Left ventricle myocardium superior (tissue), 1 donor: Measurements from ENCODE around the gene IDUA. TPM values are rescaled to one million over a fixed set of nuclear protein-coding genes. Genes with fewer than 3 reads are reported as not detected.

ENCODE experiments used
- ATAC-seq: fragments of 200-7000 bp; cut with Tn5 transposase; one replicate; pipeline ENCODE4 v1.9.1; 2020; ENCODE audit warnings: mild to moderate bottlenecking, moderate library complexity
- DNase-seq: peaks from one replicate; pipeline ENCODE4 v3.0.0-alpha.2; 2020
- intact Hi-C: fragments of 100-400 bp; cut with micrococcal nuclease; formaldehyde crosslinking; loops from one replicate; pipeline ENCODE4 v1.11.0; 2022
- total RNA-seq: library from RNA; stranded (reverse); fragmentation: NEBNext Ultra II Directional; extraction: Animal tissue kit (Norgen Biotek cat#: 25700); gene quantifications from one replicate; pipeline ENCODE4 v1.2.1, GENCODE V29; 2021
- donor health status: DM: no; HTN: yes; CAD: no; lungs with severe emphysema.

The IDUA gene
- total RNA-seq, 1 donor from 2014 or later = 8.7 TPM

DNA sequence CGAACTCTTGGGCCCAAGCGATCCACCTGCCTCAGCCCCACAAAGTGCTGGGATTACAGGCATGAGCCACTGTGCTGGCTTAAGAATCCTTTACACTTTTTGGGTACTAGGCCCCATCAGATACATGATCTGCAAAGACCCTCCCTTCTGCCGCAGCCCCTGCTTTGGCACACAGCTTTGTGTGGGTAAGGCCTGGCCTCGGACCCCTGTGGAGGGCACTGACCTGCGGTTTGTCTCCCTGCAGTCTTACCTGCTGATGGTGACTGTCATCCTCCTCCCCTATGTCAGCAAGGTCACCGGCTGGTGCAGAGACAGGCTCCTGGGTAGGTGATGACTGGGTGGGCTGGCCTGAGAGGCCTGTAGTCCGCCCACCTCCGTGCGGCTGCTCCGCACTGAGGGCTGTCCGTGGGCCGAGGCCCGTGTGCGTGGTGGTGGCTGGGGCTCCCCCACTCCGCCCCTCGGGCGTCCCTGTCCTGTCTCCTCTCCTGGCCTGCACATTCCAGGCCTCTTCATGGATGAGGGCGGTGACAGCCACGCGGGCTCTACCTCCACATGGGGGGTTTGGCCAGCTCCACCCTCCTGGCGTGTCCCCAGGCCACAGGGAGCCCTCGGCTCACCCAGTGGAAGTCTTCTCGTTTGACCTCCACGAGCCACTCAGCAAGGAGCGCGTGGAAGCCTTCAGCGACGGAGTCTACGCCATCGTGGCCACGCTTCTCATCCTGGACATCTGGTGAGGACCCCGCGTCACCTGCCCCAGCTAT is 31.5 kb upstream of the IDUA start:
- intact Hi-C loops = no loop called here
- DNase-seq = no peak
- ATAC-seq = no peak

GRCh38 chr4:955931-956381 is 30.9 kb upstream of the IDUA start:
- DNase-seq = no peak
- intact Hi-C loops = no loop called here
- ATAC-seq = no peak

DNA sequence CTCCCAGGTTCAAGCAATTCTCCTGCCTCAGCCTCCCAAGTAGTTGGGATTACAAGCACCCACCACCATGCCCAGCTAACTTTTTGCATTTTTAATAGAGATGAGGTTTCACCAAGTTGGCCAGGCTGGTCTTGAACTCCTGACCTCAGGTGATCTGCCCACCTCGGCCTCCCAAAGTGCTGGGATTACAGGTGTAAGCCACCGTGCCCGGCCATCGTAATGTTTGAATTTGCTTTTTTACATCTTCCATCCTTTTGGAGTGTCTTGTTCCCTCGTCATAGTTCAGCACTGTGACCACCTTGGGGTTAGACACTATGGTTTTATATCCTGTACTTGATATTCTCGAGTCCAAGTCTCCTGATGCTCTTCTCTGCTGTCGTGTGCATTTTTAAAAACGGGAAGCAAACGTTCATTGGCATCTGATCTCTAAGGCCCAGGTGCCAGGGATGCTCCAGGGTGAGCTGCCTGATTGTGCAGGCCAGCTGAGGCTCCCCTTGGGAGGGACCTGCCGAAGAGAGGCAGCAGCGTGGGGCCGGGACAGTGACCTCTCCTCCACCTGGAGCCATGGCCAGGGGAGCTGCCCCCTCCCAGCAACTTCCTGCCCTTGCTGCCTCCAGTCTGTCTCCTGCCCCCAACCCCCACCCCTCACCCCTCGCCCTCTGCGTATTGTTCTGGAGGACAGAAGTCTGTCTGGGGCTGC is 30.2 kb upstream of the IDUA start:
- intact Hi-C loops = no loop called here
- ATAC-seq (no peak), DNase-seq (no peak)

GRCh38 chr4:957231-957580 is 29.6 kb upstream of the IDUA start:
- intact Hi-C loops = no loop called here
- no peak for DNase-seq
- no peak for ATAC-seq

DNA sequence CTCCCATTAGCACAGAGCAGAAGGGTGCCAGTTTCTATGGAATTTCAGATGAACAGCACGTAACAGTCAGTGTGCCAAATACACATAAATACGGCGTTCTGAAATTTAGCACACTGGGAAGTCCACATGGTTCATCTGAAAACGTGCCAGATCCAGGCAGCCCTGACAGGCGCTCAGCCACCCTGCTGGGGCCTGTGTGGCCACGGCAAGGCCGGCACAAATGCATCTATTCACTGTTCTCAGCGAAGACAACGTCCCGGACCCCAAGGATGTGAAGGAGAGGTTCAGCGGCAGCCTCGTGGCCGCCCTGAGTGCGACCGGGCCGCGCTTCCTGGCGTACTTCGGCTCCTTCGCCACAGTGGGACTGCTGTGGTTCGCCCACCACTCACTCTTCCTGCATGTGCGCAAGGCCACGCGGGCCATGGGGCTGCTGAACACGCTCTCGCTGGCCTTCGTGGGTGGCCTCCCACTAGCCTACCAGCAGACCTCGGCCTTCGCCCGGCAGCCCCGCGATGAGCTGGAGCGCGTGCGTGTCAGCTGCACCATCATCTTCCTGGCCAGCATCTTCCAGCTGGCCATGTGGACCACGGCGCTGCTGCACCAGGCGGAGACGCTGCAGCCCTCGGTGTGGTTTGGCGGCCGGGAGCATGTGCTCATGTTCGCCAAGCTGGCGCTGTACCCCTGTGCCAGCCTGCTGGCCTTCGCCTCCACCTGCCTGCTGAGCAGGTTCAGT is 29.1 kb upstream of the IDUA start:
- intact Hi-C loops = no loop called here
- DNase-seq (peak; percentile 36), ATAC-seq (no peak)

DNA sequence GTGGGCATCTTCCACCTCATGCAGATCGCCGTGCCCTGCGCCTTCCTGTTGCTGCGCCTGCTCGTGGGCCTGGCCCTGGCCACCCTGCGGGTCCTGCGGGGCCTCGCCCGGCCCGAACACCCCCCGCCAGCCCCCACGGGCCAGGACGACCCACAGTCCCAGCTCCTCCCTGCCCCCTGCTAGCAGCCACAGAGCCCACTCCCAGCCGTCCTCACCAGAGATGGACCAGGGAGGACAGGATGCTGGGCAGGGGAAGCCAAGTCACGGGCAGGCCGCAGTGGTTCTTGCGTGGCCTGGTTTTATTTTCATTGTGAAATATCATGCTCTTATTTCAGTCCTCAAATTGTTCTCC is 28.6 kb upstream of the IDUA start:
- DNase-seq (no peak), ATAC-seq (peak; percentile 5)
- intact Hi-C loops = no loop called here

DNA sequence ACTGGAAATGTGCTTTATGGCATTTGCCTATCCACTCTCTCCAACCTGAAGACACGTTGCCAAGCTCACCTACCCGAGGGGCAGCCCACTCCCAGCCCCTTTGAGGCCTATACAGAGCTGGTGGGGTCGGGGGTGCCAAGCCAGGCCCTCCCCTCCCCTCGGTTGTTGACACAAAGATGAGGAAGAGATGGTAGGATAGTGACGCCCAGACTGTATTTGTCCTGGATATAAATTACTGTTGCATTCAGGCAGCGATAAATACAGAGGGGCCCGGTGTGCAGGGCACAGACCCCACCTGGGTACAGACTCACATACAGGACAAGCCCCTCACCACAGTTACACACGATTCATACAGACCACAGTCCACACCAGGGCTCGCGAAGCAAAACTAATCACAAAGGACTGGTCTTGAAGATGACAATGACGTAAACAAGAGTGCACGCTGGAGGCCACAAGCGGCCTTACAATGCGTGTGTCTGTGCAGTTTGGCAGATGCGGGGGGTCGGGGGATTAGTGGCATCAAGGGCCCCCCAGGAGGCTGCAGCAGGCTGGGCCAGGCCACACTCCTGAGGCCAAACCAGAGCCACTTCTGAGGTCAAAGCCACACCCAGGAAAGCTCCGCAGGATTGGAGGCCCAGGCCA is 28.0 kb upstream of the IDUA start:
- ATAC-seq = no peak
- intact Hi-C loops = no loop called here
- no peak for DNase-seq

DNA sequence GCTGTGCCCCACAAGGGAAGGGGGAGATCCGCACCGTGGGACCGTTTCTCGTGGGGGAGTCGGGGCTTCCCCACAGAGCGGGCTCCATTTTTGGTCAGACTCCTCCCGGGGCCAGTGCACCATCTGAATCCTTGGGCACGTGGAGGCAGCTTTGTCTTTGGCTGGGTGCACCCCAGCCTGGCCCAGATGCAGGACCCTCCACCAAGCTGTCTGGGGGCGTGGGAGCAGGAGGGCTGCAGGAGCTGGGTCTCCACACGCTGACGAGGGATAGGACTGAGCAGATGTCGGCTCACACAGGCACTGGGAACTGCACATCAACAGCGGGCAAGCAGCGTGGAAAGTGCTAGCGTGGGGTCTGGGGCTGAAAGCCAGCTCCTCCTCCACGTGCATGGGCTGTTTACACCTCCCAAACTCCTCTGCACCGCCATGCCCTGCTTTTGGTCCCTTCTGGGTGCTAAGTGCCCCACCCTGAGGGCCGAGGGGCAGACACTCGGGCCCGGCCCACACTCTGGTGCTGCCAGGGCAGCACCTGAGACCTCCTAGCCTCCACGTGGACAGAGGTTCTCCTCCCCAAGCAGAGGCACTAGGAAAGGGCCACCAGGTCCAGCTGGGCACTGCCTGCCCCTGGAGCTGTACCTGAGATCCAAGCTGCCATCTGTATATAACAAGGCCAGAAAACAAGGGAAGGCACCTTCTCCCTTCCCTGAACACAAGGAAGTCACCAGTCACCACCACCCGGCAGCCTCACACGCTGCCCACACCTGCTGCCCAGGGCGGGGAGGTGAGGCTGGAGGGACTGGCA is 27.3 kb upstream of the IDUA start:
- ATAC-seq = no peak
- no peak for DNase-seq
- intact Hi-C loops = no loop called here

- no peak for ATAC-seq
- intact Hi-C loops = no loop called here
Measured at GRCh38 chr4:960140-960635, 26.7 kb upstream of the IDUA start.

DNA sequence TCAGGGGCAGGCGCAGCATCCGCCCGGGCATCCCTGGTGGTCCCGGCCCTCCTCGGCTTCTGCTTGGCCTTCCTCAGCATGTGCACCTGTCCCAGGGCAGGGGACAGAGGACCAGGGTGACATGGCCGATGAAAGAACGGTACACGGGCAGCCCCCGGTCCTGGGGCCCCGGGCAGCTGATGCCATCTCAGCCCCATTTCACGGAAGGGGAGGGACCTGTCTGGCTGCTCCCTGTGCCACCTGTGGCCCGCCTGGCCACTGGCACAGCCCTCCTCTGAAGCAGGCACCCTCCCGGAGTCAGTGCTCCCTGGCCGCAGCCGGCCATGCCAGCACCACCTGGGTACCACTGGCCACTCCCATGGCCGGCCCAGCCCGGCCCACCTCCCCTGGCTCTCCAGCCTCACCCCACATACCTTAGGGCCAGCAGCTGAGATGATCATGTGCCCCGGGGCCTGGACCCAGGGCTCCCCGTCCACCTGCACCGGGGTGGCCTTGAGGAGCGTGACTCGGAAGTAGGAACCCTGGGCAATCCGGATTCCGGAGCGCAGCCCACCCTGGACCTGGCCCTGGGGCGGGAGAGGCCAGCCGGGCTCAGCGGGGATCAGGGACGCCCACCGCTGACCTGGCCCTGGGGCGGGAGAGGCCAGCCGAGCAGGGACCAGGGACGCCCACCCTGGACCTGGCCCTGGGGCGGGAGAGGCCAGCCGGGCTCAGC is 26.1 kb upstream of the IDUA start:
- intact Hi-C loops = no loop called here
- no peak for ATAC-seq
- no peak for DNase-seq

More at GRCh38 chr4:960140-960635, 26.7 kb upstream of the IDUA start:
- DNase-seq = no peak

- DNase-seq = no peak
- no peak for ATAC-seq
- intact Hi-C loops = no loop called here
Measured at GRCh38 chr4:961351-962230, 25.3 kb upstream of the IDUA start.

DNA sequence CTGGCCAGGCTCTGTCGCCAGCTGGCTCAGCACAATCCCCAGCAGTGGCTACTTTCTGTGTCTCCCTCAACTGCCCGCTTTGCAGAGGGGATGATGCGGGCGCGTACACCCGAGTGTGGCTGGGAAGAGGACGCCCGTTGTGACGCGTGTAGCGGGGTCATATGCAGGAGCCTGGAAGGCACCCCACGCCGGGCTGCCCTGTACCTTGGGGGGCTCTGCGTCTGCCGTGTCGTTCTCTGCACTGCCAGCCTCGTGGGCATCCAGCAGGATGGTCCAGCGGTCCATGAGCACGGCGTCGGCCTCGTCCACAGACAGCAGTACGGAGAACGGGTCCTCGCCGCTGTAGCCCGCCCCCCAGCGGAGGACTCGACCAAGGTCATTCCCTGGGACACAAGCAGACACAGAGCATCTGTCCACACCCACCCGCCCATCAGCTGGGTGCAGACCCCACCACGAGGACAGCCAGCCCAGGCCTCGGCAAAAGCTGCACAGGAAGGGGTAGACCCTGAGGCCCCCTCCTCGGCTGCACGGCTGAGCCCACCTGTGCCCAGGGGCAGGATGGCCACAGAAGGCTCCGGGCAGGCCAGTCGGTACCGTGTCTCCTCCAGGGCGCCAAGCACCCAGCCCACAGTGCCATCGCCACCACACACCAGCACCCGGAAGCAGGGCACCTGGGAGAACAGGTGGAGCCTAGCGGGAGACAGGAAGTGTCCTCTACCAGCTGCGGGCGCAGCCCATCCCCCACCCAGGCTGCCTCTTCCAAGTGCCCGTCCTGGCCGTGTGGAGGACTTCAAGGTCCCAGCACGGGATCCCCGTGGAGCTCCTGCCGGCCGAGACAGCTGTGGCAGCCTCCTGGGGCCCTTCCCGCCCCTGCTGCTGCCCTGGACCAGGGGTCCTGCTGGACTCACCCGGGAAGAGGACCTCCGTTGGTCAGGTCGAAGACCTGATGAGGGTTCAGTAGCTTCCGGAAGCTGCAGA is 24.3 kb upstream of the IDUA start:
- peak; percentile 28 for DNase-seq
- intact Hi-C loops = no loop called here
- no peak for ATAC-seq

DNA sequence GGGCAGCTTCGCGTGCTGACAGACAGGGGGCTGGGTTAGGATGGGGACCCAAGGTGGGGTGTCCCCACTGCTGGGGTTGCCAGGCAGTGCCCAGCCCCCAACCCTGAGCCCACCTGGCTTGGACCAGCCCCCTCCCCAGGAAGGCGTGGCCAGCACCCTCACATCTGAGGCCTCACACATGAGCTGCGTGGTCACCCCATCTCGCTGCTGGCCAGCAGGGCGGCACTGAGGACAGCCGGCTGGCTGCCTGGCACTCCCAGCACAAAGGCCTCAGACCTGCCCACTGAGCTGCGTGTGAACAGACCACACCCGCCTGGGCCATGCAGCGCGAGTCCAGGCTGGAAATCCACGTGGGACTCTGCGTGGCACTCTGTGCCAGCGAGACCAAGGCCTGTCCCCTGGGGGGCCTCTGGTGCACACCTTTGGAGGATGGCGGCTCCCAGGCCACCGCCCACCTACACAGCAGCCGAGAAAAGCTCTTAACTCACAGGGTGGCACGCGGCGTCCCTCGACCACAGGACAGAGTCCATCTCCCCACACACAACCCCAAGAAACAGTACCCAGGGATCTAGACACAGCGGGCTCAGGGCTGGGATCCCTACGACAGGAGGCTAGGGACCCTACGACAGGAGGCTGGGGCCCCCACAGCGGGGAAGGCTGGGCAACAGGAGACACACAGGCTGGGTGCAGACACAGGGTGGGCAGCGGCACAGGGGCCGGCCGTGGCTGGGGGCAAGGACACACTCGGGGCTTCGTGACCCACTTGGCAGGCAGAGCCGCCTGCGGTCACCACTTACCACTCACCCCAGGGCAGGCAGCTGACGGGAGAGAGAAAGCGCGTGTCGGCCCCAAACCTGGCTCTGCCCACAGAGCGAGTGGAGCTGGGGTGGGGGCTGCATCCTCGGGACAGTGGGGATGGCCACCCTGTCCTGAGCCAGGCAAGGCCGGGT is 23.3 kb upstream of the IDUA start:
- DNase-seq (peak; percentile 29), ATAC-seq (no peak)
- intact Hi-C loops = no loop called here

GRCh38 chr4:964346-965025 is 22.4 kb upstream of the IDUA start:
- intact Hi-C loops = no loop called here
- no peak for DNase-seq
- no peak for ATAC-seq
